ENCODE results near the gene BPHL. TPM values are rescaled to one million over a fixed set of nuclear protein-coding genes. Genes with fewer than 3 reads are reported as not detected.
A peak's percentile ranks its signal among the peaks of the same experiment; 100 is the strongest.
"Not testable (repeated sequence)": the region's sequence is repeated elsewhere in the genome, so short reads cannot be mapped to it uniquely, and the experiment has no call there.

Gene BPHL
- total RNA-seq, 4 donors from 2014 or later, result 6.7 to 21.6 (median 12.6) TPM

DNA sequence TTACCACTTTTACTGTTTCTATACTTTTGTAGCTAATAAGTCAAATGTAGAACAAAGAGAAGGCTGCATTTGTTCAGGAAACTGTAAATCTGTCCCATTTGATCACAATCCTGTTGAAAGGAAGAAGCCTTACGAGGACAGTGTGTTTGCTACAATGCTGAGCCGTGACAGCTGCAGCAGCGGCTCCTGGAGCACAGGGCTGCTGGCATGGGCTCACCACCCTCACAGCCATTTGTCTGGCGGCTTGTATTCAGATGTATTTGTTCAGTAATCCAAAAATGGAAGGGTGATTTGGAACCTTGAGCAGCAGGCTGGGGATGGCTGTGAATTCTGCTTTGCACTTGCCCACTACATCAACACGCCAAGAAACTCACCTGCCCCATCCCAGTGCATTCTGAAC is 33.2 kb downstream of the BPHL start:
- Histone ChIP-seq H3K4me1 (peaks cover 0 to 12% (median 0%) of the 10 kb centered on the region in 4 donors), H3K4me3 (no peak overlapping the region), H3K36me3 (peaks cover 0 to 66% (median 0%) of the 10 kb centered on the region in 3 donors), H3K27ac (no peak overlapping the region), H3K27me3 (no peaks in the 10 kb centered on the region), H3K9me3 (no peaks in the 10 kb centered on the region)
- WGBS, 2 donors, result 82 to 86% methylated on average over 5 of the region's 5 CpGs
- DNase-seq (ENCODE audit: low spot score in 2 of 2), result no peak
- TF ChIP-seq POLR2A (IDR thresholded peaks at IDR 0.05) (no peak), EP300 (IDR thresholded peaks at IDR 0.05) (no peak)
- TF ChIP-seq, protein P1, sequence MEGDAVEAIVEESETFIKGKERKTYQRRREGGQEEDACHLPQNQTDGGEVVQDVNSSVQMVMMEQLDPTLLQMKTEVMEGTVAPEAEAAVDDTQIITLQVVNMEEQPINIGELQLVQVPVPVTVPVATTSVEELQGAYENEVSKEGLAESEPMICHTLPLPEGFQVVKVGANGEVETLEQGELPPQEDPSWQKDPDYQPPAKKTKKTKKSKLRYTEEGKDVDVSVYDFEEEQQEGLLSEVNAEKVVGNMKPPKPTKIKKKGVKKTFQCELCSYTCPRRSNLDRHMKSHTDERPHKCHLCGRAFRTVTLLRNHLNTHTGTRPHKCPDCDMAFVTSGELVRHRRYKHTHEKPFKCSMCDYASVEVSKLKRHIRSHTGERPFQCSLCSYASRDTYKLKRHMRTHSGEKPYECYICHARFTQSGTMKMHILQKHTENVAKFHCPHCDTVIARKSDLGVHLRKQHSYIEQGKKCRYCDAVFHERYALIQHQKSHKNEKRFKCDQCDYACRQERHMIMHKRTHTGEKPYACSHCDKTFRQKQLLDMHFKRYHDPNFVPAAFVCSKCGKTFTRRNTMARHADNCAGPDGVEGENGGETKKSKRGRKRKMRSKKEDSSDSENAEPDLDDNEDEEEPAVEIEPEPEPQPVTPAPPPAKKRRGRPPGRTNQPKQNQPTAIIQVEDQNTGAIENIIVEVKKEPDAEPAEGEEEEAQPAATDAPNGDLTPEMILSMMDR (IDR thresholded peaks at IDR 0.05), result no peak

DNA sequence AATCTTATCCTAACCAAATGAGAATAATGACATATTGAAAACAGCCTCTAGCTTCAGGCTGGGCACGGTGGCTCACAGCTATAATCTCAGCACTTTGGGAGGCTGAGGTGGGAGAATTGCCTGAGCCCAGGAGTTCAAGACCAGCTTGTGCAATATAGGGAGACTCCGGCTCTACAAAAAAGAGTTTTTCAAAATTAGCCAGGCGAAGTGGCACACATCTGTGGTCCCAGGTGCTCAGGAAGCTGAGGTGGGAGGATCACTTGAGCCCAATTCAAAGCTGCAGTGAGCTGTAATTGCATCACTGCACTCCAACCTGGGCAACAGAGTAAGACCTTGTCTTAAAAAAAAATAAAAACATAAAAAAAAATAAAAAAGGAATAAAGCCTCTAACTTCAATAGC is 34.2 kb downstream of the BPHL start:
- TF ChIP-seq EP300 (IDR thresholded peaks at IDR 0.05), result no peak
- TF ChIP-seq, protein P1 (IDR thresholded peaks at IDR 0.05), result no peak
- no peak for TF ChIP-seq POLR2A (IDR thresholded peaks at IDR 0.05)
- 89 to 94% methylated on average over 3 of the region's 3 CpGs for WGBS, 2 donors
- Histone ChIP-seq H3K27me3 (no peaks in the 10 kb centered on the region), H3K4me3 (no peak overlapping the region), H3K27ac (no peak overlapping the region), H3K9me3 (no peaks in the 10 kb centered on the region), H3K4me1 (peaks cover 0 to 12% (median 0%) of the 10 kb centered on the region in 4 donors), H3K36me3 (peaks cover 0 to 57% (median 0%) of the 10 kb centered on the region in 3 donors)
- no peak for DNase-seq (ENCODE audit: low spot score in 2 of 2)

DNA sequence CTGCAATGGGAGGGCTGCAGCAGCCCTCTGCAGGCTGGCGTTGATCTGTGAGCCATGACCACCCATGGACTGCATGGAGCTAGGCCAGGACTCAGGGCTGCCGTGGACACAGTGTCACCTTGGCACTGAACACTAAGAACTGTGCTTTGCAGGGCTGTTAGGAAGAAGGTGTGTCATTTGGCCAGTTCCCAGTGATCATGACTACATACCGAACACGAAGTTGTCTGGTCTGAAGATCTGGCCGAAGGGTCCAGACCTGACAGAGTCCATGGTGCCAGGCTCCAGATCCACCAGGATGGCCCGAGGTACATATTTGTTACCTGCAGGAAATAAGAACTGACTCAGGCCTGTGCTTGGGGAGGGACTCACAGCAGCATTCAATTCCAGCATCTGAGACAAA is 36.9 kb downstream of the BPHL start:
- not testable (repeated sequence) for H3K4me3 ChIP-seq; H3K9me3 ChIP-seq; H3K27me3 ChIP-seq; DNase-seq (ENCODE audit: low spot score in 2 of 2)
- Histone ChIP-seq H3K4me1 (peaks cover 0 to 32% (median 0%) of the 10 kb centered on the region in 4 donors), H3K36me3 (peaks cover 0 to 30% (median 0%) of the 10 kb centered on the region in 3 donors), H3K27ac (peak overlapping the region in 2 of 4 donors; percentile 5 to 61)
- WGBS, 2 donors, result 78 to 85% methylated on average over 6 of the region's 6 CpGs

DNA sequence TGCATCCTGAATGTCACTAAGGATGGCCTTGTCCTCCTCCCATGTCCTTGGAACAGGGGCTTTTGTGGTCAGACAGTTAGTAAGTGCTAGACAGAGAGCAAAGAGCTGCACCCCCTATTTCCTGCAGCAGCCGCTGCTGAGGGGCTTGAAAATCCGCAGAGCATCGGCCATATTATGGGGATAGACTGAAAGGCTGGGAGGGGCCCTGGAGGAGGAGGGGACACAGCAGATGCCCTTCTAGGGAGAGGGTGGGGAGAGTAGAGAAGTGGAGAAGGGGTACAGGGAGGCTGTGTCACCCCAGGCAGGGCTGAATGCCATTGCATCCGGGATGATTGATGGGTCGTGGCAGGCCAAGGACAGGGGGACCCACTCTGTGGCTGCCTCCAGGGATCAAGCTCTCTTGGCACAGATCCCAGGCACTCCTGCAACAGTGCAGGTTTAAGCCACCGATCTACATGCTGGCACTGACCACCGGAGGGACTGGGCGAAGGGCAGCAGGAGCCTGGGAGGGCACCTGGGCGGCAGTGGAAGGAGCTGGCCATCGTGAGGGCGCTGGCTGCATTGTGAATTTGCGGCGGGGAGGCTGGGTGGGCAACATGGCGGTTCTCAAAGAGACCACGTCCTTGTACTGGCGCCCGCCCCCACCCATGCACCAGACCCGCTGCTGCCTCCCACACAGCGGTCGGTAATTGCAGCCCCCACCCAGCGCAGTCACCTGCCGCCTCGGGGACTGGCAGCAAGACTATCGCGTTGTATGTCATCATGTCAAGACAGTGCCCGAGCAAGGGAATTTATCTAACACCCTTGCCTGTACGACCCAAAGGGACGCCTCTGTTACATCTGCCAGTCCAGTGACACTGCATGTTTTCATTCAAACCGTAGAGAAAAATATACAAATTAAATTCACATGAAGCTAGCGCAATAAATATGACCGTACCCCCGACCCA is 37.9 kb downstream of the BPHL start:
- not testable (repeated sequence) for H3K9me3 ChIP-seq; DNase-seq (ENCODE audit: low spot score in 2 of 2); H3K27me3 ChIP-seq
- H3K4me1 ChIP-seq, result peaks cover 0 to 35% (median 0%) of the 10 kb centered on the region in 4 donors
- H3K27ac ChIP-seq, result peak overlapping the region; percentile 97 to 100 (median 100)
- peaks cover 0 to 28% (median 0%) of the 10 kb centered on the region in 3 donors for H3K36me3 ChIP-seq
- 7% methylated on average over 17 to 24 of the region's 32 CpGs for WGBS, 2 donors
- H3K4me3 ChIP-seq, result peak overlapping the region; percentile 73 to 98 (median 86)

DNA sequence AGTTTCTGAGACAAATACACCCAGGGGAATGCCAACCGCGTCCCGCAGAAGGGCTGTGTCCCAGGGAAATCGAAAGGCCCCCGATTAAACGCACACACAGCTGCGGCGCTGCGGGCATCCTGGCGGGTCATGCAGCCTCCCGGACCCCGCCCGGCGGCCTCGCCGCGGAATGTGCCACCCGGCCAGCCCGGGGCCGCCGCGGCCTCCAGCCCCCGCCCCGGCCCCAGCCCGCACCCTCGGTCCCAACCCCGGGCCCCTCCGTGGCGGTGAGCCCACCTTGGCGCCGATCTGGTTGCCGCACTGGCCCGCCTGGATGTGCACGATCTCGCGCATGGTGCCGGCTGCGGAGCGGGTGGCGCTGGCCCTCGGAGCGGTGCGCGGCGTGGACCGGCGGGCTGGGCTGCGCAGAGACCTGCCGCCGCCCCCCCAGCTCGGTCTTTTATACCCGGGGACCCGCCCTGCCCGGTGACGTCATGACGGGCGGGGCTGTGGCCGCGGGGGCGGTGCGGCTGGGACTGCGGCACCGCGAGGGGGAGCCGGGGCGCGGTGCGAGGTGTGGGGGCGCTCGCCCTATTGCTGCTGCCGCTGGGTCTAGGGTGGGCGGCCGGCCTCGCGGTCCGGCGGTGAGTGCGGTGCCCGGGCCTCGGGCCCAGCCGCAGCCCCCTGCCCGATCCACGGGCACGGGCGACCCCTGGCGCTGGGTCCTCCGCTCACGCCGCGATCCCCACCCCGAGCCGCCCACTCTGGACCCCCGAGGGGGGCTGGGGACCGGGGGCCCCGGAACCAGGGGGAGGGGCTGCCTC is 38.8 kb downstream of the BPHL start, which contains the start of gene TUBB2A:
TSS of gene TUBB2A (minus strand) at position 414 of the 803 bp plus-strand sequence. CDS start at position 333, 81 bp downstream.
- WGBS, 2 donors, result 0% methylated on average over 10 to 71 of the region's 95 CpGs

More for the DNA sequence above, 38.8 kb downstream of the BPHL start, which contains the start of gene TUBB2A:
- H3K27ac ChIP-seq, result peak within 1 kb of the TSS; percentile 97 to 100 (median 100)
- peaks cover 0 to 23% (median 0%) of the 10 kb centered on the region in 3 donors for H3K36me3 ChIP-seq
- peak within 1 kb of the TSS; percentile 73 to 98 (median 86) for H3K4me3 ChIP-seq
- peak; percentile 82 for DNase-seq (ENCODE audit: low spot score in 2 of 2)
- no peaks in the 10 kb centered on the region for H3K27me3 ChIP-seq
- H3K9me3 ChIP-seq, result no peaks in the 10 kb centered on the region
- peak; percentile 97 to 99 for TF ChIP-seq POLR2A (IDR thresholded peaks at IDR 0.05)
- TF ChIP-seq, protein P1 (IDR thresholded peaks at IDR 0.05), result peak; percentile 55 to 90 (median 73)
- peak in 1 of 2 donors; percentile 97 for TF ChIP-seq EP300 (IDR thresholded peaks at IDR 0.05)
- H3K4me1 ChIP-seq, result peaks cover 0 to 42% (median 0%) of the 10 kb centered on the region in 4 donors

Data from tibial nerve (tissue), 4 donors.